Right forelimb (tissue), 1 donor: ENCODE data around the gene PCMTD2.
A peak's percentile ranks its signal among the peaks of the same experiment; 100 is the strongest.

Experiments
- DNase-seq: peaks from one replicate; pipeline ENCODE4 v3.0.0-alpha.2; 2018

The PCMTD2 gene

GRCh38 chr20:64255361-64256281 lies at the start of gene PCMTD2:
PCMTD2 (plus strand) TSS chr20:64255748; CDS start chr20:64259966, 4,218 bp downstream.
- DNase-seq = peak; percentile 93

- no peak for DNase-seq
These were observed 48.9 kb upstream of the PCMTD2 start for GRCh38 chr20:64206614-64207013.

- no peak for DNase-seq
These were observed 47.6 kb upstream of the PCMTD2 start for GRCh38 chr20:64207641-64208590.

- no peak for DNase-seq
These were observed 46.4 kb upstream of the PCMTD2 start for GRCh38 chr20:64209148-64209547.

GRCh38 chr20:64210656-64211369 lies 44.7 kb upstream of the PCMTD2 start:
- no peak for DNase-seq

- DNase-seq = no peak
These were observed 43.5 kb upstream of the PCMTD2 start for GRCh38 chr20:64211874-64212658.

GRCh38 chr20:64212755-64213154 lies 42.8 kb upstream of the PCMTD2 start:
- DNase-seq = peak; percentile 72

GRCh38 chr20:64214113-64214512 lies 41.4 kb upstream of the PCMTD2 start:
- no peak for DNase-seq

- no peak for DNase-seq
These were observed 40.6 kb upstream of the PCMTD2 start for GRCh38 chr20:64214952-64215351.

GRCh38 chr20:64216036-64216435 lies 39.5 kb upstream of the PCMTD2 start:
- DNase-seq = no peak

GRCh38 chr20:64216910-64217309 lies 38.6 kb upstream of the PCMTD2 start:
- DNase-seq = no peak

GRCh38 chr20:64217539-64218221 lies 37.9 kb upstream of the PCMTD2 start:
- DNase-seq = no peak

GRCh38 chr20:64219202-64219601 lies 36.3 kb upstream of the PCMTD2 start:
- DNase-seq = no peak

GRCh38 chr20:64219730-64220129 lies 35.8 kb upstream of the PCMTD2 start:
- no peak for DNase-seq

- DNase-seq = no peak
These were observed 35.1 kb upstream of the PCMTD2 start for GRCh38 chr20:64220420-64220819.

- DNase-seq = no peak
These were observed 34.5 kb upstream of the PCMTD2 start for GRCh38 chr20:64220891-64221527.

- DNase-seq = no peak
These were observed 33.2 kb upstream of the PCMTD2 start for GRCh38 chr20:64222291-64222735.

GRCh38 chr20:64222851-64223525 lies 32.6 kb upstream of the PCMTD2 start:
- DNase-seq = no peak

- peak; percentile 65 for DNase-seq
These were observed 32.0 kb upstream of the PCMTD2 start for GRCh38 chr20:64223526-64224067.
